KMS-11 (cell line): ENCODE measurements around the gene DSC3.

Source experiments
- H2AFZ ChIP-seq: fragments of 200-600 bp; sonication (generic); 2 replicates; pipeline ENCODE4 v1.6.1; 2016; ENCODE audit warnings: antibody characterized with exemption, mixed run types, low read depth
- H3K27ac ChIP-seq: fragments of 200-600 bp; sonication (generic); 2 replicates; pipeline ENCODE4 v1.6.1; 2016; ENCODE audit warnings: mild to moderate bottlenecking, mixed run types
- H3K27me3 ChIP-seq: fragments of 200-600 bp; sonication (generic); 2 replicates; pipeline ENCODE4 v1.6.1; 2017; ENCODE audit warnings: mild to moderate bottlenecking, low read depth, mixed run types, moderate library complexity; ENCODE audit not compliant: insufficient read depth
- H3K36me3 ChIP-seq: fragments of 200-600 bp; sonication (generic); 2 replicates; pipeline ENCODE4 v1.6.1; 2017; ENCODE audit warnings: mild to moderate bottlenecking, mixed run types; ENCODE audit not compliant: insufficient read depth
- H3K4me1 ChIP-seq: fragments of 200-600 bp; sonication (generic); 2 replicates; pipeline ENCODE4 v1.6.1; 2016; ENCODE audit warnings: mild to moderate bottlenecking, low read depth, mixed run types; ENCODE audit not compliant: poor library complexity, severe bottlenecking
- H3K4me2 ChIP-seq: fragments of 200-600 bp; sonication (generic); 2 replicates; pipeline ENCODE4 v1.7.0; 2016; ENCODE audit warnings: mild to moderate bottlenecking, mixed run types
- H3K4me3 ChIP-seq: fragments of 200-600 bp; sonication (generic); IDR thresholded peaks from 2 replicates; pipeline ENCODE4 v1.6.1; 2017; ENCODE audit warnings: low read depth, low read length, mixed read lengths; ENCODE audit not compliant: insufficient read depth
- H3K79me2 ChIP-seq: fragments of 200-600 bp; sonication (generic); 2 replicates; pipeline ENCODE4 v1.6.1; 2016; ENCODE audit warnings: low read depth, mixed run types; ENCODE audit not compliant: insufficient read depth
- H3K9ac ChIP-seq: fragments of 200-600 bp; sonication (generic); 2 replicates; pipeline ENCODE4 v1.6.1; 2016; ENCODE audit warnings: mild to moderate bottlenecking, mixed run types
- H4K20me1 ChIP-seq: fragments of 200-600 bp; sonication (generic); 2 replicates; pipeline ENCODE4 v1.6.1; 2016; ENCODE audit warnings: mild to moderate bottlenecking, mixed run types; ENCODE audit not compliant: insufficient read depth
- CTCF ChIP-seq: fragments of 200-600 bp; sonication (generic); conservative IDR thresholded peaks from 2 replicates; pipeline ENCODE4 v1.6.1; 2017; ENCODE audit warnings: low read depth, mild to moderate bottlenecking, antibody characterized with exemption, low read length, moderate library complexity, mixed read lengths

DSC3 gene

GRCh38 chr18:30965237-30965636 is 77.3 kb downstream of the DSC3 start:
- H3K27ac ChIP-seq, result no peak overlapping the region
- H4K20me1 ChIP-seq, result no peaks in the 10 kb centered on the region
- no peak for TF ChIP-seq CTCF
- no peaks in the 10 kb centered on the region for H3K4me1 ChIP-seq
- H3K4me2 ChIP-seq, result no peak overlapping the region
- no peaks in the 10 kb centered on the region for H3K79me2 ChIP-seq
- H3K36me3 ChIP-seq, result no peaks in the 10 kb centered on the region
- no peaks in the 10 kb centered on the region for H3K27me3 ChIP-seq
- no peak overlapping the region for H3K9ac ChIP-seq
- H2AFZ ChIP-seq, result no peak overlapping the region
- H3K4me3 ChIP-seq, result no peak overlapping the region

GRCh38 chr18:30960661-30961060 is 81.9 kb downstream of the DSC3 start:
- Histone ChIP-seq H3K27me3 (no peaks in the 10 kb centered on the region), H3K4me1 (no peaks in the 10 kb centered on the region)

GRCh38 chr18:30957066-30957465 is 85.5 kb downstream of the DSC3 start:
- Histone ChIP-seq H3K27ac (no peak overlapping the region), H3K27me3 (no peaks in the 10 kb centered on the region), H3K4me3 (no peak overlapping the region), H2AFZ (no peak overlapping the region), H4K20me1 (no peaks in the 10 kb centered on the region), H3K4me1 (no peaks in the 10 kb centered on the region), H3K79me2 (no peaks in the 10 kb centered on the region), H3K9ac (no peak overlapping the region), H3K36me3 (no peaks in the 10 kb centered on the region), H3K4me2 (no peak overlapping the region)
- no peak for TF ChIP-seq CTCF

More at GRCh38 chr18:30960661-30961060, 81.9 kb downstream of the DSC3 start:
- Histone ChIP-seq H3K9ac (no peak overlapping the region), H2AFZ (no peak overlapping the region), H3K27ac (no peak overlapping the region), H4K20me1 (no peaks in the 10 kb centered on the region), H3K36me3 (no peaks in the 10 kb centered on the region), H3K4me2 (no peak overlapping the region), H3K4me3 (no peak overlapping the region), H3K79me2 (no peaks in the 10 kb centered on the region)
- no peak for TF ChIP-seq CTCF

- no peaks in the 10 kb centered on the region for H3K4me1 ChIP-seq
- H3K27me3 ChIP-seq, result no peaks in the 10 kb centered on the region
- H3K79me2 ChIP-seq, result no peaks in the 10 kb centered on the region
- H3K4me3 ChIP-seq, result no peak overlapping the region
- H2AFZ ChIP-seq, result no peak overlapping the region
- no peak overlapping the region for H3K9ac ChIP-seq
- H4K20me1 ChIP-seq, result no peaks in the 10 kb centered on the region
- no peak overlapping the region for H3K27ac ChIP-seq
- no peak for TF ChIP-seq CTCF
- no peak overlapping the region for H3K4me2 ChIP-seq
- H3K36me3 ChIP-seq, result no peaks in the 10 kb centered on the region
Observed at GRCh38 chr18:30954262-30954661, 88.3 kb downstream of the DSC3 start.
